Measurements from ENCODE around the gene VAPA. TPM values are rescaled to one million over a fixed set of nuclear protein-coding genes. Genes with fewer than 3 reads are reported as not detected.

Gene VAPA
- total RNA-seq, 1 experiment from 2014 or later, result 137 TPM

GRCh38 chr18:10003281-10003680 is 89.5 kb downstream of the VAPA start (continued):
- no peak for TF ChIP-seq ATF6 (CRISPR knock-in tag; IDR thresholded peaks at IDR 0.05)
- TF ChIP-seq TCF7 (CRISPR knock-in tag; IDR thresholded peaks at IDR 0.05; ENCODE audit: low read depth), result no peak

DNA sequence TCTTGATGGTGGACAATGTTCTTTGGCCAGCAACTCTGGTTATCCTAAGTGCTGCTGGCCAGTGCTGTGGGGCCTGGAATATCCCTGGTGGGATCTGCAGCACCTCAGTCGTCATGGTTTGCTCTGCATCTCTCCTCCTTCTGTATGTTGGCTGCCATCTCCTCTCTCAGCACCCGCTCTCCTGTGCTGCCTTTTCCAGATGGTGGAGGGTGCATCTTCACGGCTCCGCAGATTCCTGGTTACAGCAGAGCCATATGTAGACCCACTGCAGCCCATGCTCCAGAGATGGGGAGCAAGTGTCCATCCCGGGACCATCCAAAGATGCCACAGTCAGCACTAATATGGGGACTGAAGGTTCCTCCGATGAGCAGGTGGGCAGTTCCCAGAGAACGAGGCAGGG is 90.0 kb downstream of the VAPA start:
- Mint-ChIP-seq H3K27me3 (ENCODE audit: low read depth) (no peaks in the 10 kb centered on the region), H3K9me3 (peaks cover 18% of the 10 kb centered on the region), H3K4me3 (no peak overlapping the region), H3K27ac (no peak overlapping the region), H3K36me3 (peaks cover 3% of the 10 kb centered on the region; the same call in 1 of the 2 replicates), H3K4me1 (0 out of 2 replicates have a peak, but pooled peaks cover 4% of the 10 kb centered on the region)
- no peak for DNase-seq (ENCODE audit: low spot score)
- no peak for ATAC-seq
- TF ChIP-seq TEAD1 (CRISPR knock-in tag; IDR thresholded peaks at IDR 0.05) (no peak), HMGA2 (CRISPR knock-in tag; IDR thresholded peaks at IDR 0.05) (no peak)
- ChIA-PET CTCF (no interaction called here), POLR2A (no interaction called here)

- Mint-ChIP-seq H3K27ac (no peak overlapping the region), H3K4me1 (0 out of 2 replicates have a peak, but pooled peaks cover 4% of the 10 kb centered on the region), H3K9me3 (no peaks in the 10 kb centered on the region), H3K27me3 (ENCODE audit: low read depth) (peaks cover 2% of the 10 kb centered on the region; the same call in 1 of the 2 replicates), H3K36me3 (no peaks in the 10 kb centered on the region), H3K4me3 (no peak overlapping the region)
- CTCF ChIA-PET, result no interaction called here
- ATAC-seq (no peak), DNase-seq (ENCODE audit: low spot score) (no peak)
- TF ChIP-seq IRF2 (CRISPR knock-in tag; IDR thresholded peaks at IDR 0.05; ENCODE audit: borderline replicate concordance, low read depth), result no peak
- TF ChIP-seq SMAD3 (CRISPR knock-in tag; IDR thresholded peaks at IDR 0.05; ENCODE audit: borderline replicate concordance), result no peak
- TF ChIP-seq, protein P1, sequence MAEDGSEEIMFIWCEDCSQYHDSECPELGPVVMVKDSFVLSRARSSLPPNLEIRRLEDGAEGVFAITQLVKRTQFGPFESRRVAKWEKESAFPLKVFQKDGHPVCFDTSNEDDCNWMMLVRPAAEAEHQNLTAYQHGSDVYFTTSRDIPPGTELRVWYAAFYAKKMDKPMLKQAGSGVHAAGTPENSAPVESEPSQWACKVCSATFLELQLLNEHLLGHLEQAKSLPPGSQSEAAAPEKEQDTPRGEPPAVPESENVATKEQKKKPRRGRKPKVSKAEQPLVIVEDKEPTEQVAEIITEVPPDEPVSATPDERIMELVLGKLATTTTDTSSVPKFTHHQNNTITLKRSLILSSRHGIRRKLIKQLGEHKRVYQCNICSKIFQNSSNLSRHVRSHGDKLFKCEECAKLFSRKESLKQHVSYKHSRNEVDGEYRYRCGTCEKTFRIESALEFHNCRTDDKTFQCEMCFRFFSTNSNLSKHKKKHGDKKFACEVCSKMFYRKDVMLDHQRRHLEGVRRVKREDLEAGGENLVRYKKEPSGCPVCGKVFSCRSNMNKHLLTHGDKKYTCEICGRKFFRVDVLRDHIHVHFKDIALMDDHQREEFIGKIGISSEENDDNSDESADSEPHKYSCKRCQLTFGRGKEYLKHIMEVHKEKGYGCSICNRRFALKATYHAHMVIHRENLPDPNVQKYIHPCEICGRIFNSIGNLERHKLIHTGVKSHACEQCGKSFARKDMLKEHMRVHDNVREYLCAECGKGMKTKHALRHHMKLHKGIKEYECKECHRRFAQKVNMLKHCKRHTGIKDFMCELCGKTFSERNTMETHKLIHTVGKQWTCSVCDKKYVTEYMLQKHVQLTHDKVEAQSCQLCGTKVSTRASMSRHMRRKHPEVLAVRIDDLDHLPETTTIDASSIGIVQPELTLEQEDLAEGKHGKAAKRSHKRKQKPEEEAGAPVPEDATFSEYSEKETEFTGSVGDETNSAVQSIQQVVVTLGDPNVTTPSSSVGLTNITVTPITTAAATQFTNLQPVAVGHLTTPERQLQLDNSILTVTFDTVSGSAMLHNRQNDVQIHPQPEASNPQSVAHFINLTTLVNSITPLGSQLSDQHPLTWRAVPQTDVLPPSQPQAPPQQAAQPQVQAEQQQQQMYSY (CRISPR knock-in tag; IDR thresholded peaks at IDR 0.05), result no peak
- TF ChIP-seq EMX1 (CRISPR knock-in tag; IDR thresholded peaks at IDR 0.05), result no peak
- POLR2A ChIA-PET, result no interaction called here
Measured at GRCh38 chr18:10006311-10006893, 92.6 kb downstream of the VAPA start.

DNA sequence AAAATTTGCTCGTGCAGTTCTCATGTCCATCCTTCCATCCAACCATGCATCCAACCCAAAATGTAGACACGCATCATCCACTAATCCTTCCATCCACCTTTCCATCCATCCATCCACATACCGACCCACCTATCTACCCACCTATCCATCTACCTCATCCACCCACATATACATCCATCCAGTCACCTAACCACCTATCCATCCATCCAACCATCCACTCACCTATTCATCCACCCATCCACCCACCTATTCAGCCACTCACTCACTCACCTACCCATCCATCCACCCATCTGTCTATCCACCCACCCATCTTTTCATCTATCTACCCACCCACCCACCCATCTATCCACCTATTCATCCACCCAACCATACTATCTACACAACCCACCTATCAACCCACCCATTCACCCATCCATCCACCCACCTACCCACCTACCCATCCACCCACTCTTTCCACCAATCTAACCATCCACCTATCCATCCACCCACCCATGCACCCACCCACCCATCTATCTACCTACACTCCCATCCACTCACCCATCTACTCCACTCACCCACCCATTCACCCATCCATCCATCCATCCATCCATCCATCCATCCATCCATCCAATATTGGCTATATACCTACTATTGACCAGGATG is 94.3 kb downstream of the VAPA start:
- no peak overlapping the region for H3K4me3 Mint-ChIP-seq
- POLR2A ChIA-PET, result no interaction called here
- no peak for TF ChIP-seq E2F1 (CRISPR knock-in tag; IDR thresholded peaks at IDR 0.05)
- TF ChIP-seq, protein P2, sequence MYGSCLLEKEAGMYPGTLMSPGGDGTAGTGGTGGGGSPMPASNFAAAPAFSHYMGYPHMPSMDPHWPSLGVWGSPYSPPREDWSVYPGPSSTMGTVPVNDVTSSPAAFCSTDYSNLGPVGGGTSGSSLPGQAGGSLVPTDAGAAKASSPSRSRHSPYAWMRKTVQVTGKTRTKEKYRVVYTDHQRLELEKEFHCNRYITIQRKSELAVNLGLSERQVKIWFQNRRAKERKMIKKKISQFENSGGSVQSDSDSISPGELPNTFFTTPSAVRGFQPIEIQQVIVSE (CRISPR knock-in tag; IDR thresholded peaks at IDR 0.05; ENCODE audit: borderline replicate concordance), result no peak
- no peak for TF ChIP-seq CREB1 (CRISPR knock-in tag; IDR thresholded peaks at IDR 0.05)
- no peak for TF ChIP-seq SMAD4 (CRISPR knock-in tag; IDR thresholded peaks at IDR 0.05)
- TF ChIP-seq USF1 (CRISPR knock-in tag; IDR thresholded peaks at IDR 0.05), result no peak
- TF ChIP-seq GRHL2 (CRISPR knock-in tag; IDR thresholded peaks at IDR 0.05; ENCODE audit: insufficient replicate concordance, severe bottlenecking), result no peak
- TF ChIP-seq PRRX2 (CRISPR knock-in tag; IDR thresholded peaks at IDR 0.05), result no peak
- no peak for TF ChIP-seq EMX1 (CRISPR knock-in tag; IDR thresholded peaks at IDR 0.05)
- TF ChIP-seq SMAD3 (CRISPR knock-in tag; IDR thresholded peaks at IDR 0.05; ENCODE audit: borderline replicate concordance), result no peak
- TF ChIP-seq FOXJ3 (CRISPR knock-in tag; IDR thresholded peaks at IDR 0.05; ENCODE audit: borderline replicate concordance), result no peak
- no peak for TF ChIP-seq FOXP1 (CRISPR knock-in tag; IDR thresholded peaks at IDR 0.05; ENCODE audit: borderline replicate concordance)
- no peak for TF ChIP-seq TCF7 (CRISPR knock-in tag; IDR thresholded peaks at IDR 0.05; ENCODE audit: low read depth)
- no peak for TF ChIP-seq NR1H2 (CRISPR knock-in tag; IDR thresholded peaks at IDR 0.05)
- TF ChIP-seq MYBL2 (CRISPR knock-in tag; IDR thresholded peaks at IDR 0.05), result no peak
- no peak for TF ChIP-seq USF2 (CRISPR knock-in tag; IDR thresholded peaks at IDR 0.05)

More for the DNA sequence above, 94.3 kb downstream of the VAPA start:
- CTCF ChIA-PET, result no interaction called here
- no peak overlapping the region for H3K27ac Mint-ChIP-seq
- no peaks in the 10 kb centered on the region for H3K9me3 Mint-ChIP-seq
- ATAC-seq (no peak), DNase-seq (ENCODE audit: low spot score) (no peak)
- H3K36me3 Mint-ChIP-seq, result no peaks in the 10 kb centered on the region
- 0 out of 2 replicates have a peak, but pooled peaks cover 4% of the 10 kb centered on the region for H3K4me1 Mint-ChIP-seq
- peaks cover 2% of the 10 kb centered on the region; the same call in 1 of the 2 replicates for H3K27me3 Mint-ChIP-seq (ENCODE audit: low read depth)
